ENCODE data around the gene CBFA2T2. TPM values are rescaled to one million over a fixed set of nuclear protein-coding genes. Genes with fewer than 3 reads are reported as not detected.
"Not testable (repeated sequence)": the region's sequence is repeated elsewhere in the genome, so short reads cannot be mapped to it uniquely, and the experiment has no call there.

The CBFA2T2 gene
- total RNA-seq, 3 donors from 2014 or later, result 28.5 to 37.4 (median 30.3) TPM

DNA sequence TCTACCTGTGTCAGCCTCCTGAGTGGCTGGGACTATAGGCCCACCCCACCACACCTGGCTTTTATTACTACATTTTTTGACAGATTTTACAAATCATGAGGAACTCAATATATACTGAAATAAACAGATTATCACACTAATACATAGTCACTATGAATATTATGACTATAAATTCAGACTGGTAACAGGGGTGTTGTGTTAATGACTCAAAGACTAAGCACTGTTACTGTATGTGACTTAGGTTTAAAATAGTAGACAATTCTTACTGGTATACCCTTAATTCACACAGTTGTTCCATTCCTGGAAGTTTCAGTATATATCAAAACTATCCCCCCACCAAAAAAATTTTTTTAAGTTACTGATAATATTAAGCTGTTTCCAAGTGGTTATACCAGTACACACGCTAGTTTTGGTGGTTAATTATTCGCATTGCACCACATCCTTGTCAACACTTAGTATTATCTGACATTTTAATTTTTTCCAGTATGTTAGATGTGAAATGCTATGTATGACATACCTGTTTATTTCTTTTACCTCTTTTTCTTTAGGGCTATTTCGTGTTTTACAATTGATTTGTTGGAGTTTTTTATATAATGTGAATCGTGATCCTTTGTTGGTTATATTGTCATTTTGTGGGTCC is 137.8 kb downstream of the CBFA2T2 start:
- DNase-seq (no peak), ATAC-seq (no peak)
- H3K4me1 ChIP-seq (ENCODE audit: low read depth), result no peaks in the 10 kb centered on the region
- no peaks in the 10 kb centered on the region for H3K9me3 ChIP-seq
- H3K36me3 ChIP-seq (ENCODE audit: low read depth), result no peaks in the 10 kb centered on the region
- TF ChIP-seq, protein P1, sequence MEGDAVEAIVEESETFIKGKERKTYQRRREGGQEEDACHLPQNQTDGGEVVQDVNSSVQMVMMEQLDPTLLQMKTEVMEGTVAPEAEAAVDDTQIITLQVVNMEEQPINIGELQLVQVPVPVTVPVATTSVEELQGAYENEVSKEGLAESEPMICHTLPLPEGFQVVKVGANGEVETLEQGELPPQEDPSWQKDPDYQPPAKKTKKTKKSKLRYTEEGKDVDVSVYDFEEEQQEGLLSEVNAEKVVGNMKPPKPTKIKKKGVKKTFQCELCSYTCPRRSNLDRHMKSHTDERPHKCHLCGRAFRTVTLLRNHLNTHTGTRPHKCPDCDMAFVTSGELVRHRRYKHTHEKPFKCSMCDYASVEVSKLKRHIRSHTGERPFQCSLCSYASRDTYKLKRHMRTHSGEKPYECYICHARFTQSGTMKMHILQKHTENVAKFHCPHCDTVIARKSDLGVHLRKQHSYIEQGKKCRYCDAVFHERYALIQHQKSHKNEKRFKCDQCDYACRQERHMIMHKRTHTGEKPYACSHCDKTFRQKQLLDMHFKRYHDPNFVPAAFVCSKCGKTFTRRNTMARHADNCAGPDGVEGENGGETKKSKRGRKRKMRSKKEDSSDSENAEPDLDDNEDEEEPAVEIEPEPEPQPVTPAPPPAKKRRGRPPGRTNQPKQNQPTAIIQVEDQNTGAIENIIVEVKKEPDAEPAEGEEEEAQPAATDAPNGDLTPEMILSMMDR (IDR thresholded peaks at IDR 0.05), result no peak
- no peak overlapping the region for H3K4me3 ChIP-seq
- intact Hi-C loops (cut with DNase I, micrococcal nuclease), result no loop called here

DNA sequence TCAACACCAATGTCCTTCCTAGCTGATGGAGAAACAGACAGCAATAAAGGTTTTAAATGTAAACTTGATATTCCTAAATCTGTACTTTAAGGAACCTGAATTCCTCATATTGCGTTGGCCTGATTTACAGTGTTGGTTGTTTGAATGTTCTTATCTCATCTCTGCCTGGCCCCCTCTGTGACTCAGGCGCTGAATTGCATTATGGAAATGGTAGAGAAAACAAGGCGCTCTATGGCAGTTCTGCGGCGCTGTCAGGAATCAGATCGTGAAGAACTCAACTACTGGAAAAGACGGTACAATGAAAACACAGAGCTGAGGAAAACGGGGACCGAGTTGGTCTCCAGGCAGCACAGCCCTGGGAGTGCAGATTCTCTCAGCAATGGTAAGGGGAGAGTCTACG is 139.6 kb downstream of the CBFA2T2 start:
- TF ChIP-seq, protein P1 (IDR thresholded peaks at IDR 0.05), result no peak
- Histone ChIP-seq H3K4me1 (ENCODE audit: low read depth) (no peaks in the 10 kb centered on the region), H3K36me3 (ENCODE audit: low read depth) (no peaks in the 10 kb centered on the region), H3K9me3 (no peaks in the 10 kb centered on the region), H3K4me3 (no peak overlapping the region)
- no peak for ATAC-seq
- DNase-seq, result no peak
- intact Hi-C loops (cut with DNase I, micrococcal nuclease), result no loop called here

DNA sequence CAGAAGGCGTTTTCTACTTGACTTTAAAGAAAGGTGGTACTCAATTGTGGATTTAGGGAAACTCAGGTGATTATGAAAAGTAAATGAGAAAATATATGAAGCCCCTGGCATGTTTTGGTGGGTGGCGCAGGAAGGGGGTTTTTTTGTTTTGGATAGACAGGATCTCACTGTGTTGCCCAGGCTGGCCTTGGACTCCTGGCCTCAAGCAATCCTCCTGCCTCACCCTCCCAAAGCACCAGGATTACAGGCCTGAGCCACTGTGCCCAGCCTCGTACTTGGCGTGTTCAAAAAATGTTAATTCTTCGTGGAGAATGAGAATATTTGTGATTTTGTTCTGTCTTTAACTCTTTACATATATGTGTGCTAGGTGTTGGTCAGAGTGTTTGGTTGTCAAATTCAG is 140.1 kb downstream of the CBFA2T2 start:
- Histone ChIP-seq H3K9me3 (no peaks in the 10 kb centered on the region), H3K4me1 (ENCODE audit: low read depth) (no peaks in the 10 kb centered on the region), H3K4me3 (no peak overlapping the region), H3K36me3 (ENCODE audit: low read depth) (no peaks in the 10 kb centered on the region)
- intact Hi-C loops (cut with DNase I, micrococcal nuclease), result no loop called here
- TF ChIP-seq, protein P1 (IDR thresholded peaks at IDR 0.05), result no peak
- ATAC-seq (no peak), DNase-seq (no peak)

DNA sequence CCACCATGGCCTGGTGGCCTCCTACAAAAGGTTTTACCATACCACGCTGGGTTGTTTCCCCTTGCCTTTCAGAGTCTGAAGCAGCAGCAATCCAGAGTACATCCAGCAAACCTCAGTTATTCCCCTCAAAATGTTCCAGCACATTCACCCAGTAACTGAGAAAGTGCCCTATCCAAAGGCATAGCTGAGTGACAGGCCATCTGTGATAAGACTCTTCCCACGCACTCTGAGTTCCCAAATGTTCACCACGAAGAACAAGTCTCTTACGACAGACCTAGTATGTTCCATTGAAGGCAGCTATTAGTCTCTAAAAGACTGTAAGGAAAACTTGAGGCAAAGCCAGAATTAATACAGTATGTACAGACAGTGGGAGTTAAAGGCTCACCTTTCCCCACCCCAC is 140.6 kb downstream of the CBFA2T2 start:
- Histone ChIP-seq H3K4me1 (ENCODE audit: low read depth) (no peaks in the 10 kb centered on the region), H3K4me3 (no peak overlapping the region), H3K36me3 (ENCODE audit: low read depth) (no peaks in the 10 kb centered on the region), H3K9me3 (no peaks in the 10 kb centered on the region)
- TF ChIP-seq, protein P1 (IDR thresholded peaks at IDR 0.05), result no peak
- intact Hi-C loops (cut with DNase I, micrococcal nuclease), result no loop called here
- no peak for DNase-seq
- no peak for ATAC-seq

DNA sequence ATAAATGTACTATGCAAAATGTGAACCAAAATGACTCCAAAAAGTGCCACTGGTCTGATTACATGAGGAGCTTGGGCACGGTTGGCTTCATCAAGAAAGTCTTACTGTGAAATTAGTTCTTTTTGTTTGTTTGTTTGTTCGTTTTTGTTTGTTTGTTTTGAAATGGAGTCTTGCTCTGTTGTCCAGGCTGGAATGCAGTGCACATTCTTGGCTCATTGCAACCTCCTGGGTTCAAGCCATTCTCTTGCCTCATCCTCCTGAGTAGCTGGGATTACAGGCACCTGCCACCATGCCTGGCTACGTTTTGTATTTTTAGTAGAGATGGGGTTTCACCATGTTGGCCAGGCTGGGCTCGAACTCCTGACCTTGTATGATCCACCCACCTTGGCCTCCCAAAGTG is 142.0 kb downstream of the CBFA2T2 start:
- ATAC-seq; H3K9me3 ChIP-seq; DNase-seq; H3K4me1 ChIP-seq (ENCODE audit: low read depth); H3K36me3 ChIP-seq (ENCODE audit: low read depth); H3K4me3 ChIP-seq; intact Hi-C loops (cut with DNase I, micrococcal nuclease): not testable (repeated sequence)

DNA sequence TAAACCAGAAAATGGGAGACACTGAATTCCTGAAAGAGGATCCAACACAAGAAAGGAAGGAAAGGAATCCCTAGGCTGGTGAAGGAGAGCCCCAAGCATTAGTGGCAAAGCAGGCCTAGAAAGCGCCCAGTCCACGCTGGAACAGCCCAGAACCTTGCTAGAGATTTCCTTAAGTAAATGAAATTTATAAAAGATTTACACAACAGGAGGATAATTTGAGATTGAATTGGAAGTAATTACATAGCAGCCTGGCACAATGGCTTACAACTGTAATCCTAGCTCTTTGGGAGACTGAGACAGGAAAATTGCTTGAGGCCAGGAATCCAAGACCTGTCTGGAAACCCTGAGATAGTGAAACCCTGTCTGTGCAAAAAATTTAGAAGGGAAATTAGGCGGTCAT is 145.4 kb downstream of the CBFA2T2 start:
- Histone ChIP-seq H3K36me3 (ENCODE audit: low read depth) (no peaks in the 10 kb centered on the region), H3K4me3 (no peak overlapping the region), H3K9me3 (no peaks in the 10 kb centered on the region), H3K4me1 (ENCODE audit: low read depth) (no peaks in the 10 kb centered on the region)
- intact Hi-C loops (cut with DNase I, micrococcal nuclease), result no loop called here
- TF ChIP-seq, protein P1 (IDR thresholded peaks at IDR 0.05), result no peak
- DNase-seq (no peak), ATAC-seq (no peak)

All from mucosa of descending colon (tissue), 3 donors.